Neural cell (in vitro differentiated cells): ENCODE measurements around the gene DDX1. TPM values are rescaled to one million over a fixed set of nuclear protein-coding genes. Genes with fewer than 3 reads are reported as not detected.

Experiments
- H2AFZ ChIP-seq: fragments of 200-600, 300-800 bp; sonication (generic), shearing (Covaris generic); 2 replicates; pipeline ENCODE4 v1.6.0; 2014; ENCODE audit warnings: low read depth, mild to moderate bottlenecking, antibody characterized with exemption, low read length, moderate library complexity
- H3F3A ChIP-seq: fragments of 200-600 bp; shearing (Covaris generic); 2 replicates; pipeline ENCODE4 v1.6.1; 2016; ENCODE audit warnings: mild to moderate bottlenecking, moderate library complexity, mixed read lengths, antibody characterized with exemption, low read length; ENCODE audit not compliant: insufficient read depth, poor library complexity, severe bottlenecking
- H3K27ac ChIP-seq: fragments of 200-600, 300-800 bp; sonication (generic), shearing (Covaris generic); 2 replicates; pipeline ENCODE4 v1.5.1; 2014; ENCODE audit warnings: mild to moderate bottlenecking, low read length, moderate library complexity
- H3K27me3 ChIP-seq: fragments of 300-800, 200-600 bp; sonication (generic), shearing (Covaris generic); 2 replicates; pipeline ENCODE4 v1.6.0; 2014; ENCODE audit warnings: mild to moderate bottlenecking, low read depth, low read length, moderate library complexity; ENCODE audit not compliant: insufficient read depth
- H3K36me3 ChIP-seq: fragments of 300-800, 200-600 bp; sonication (generic), shearing (Covaris generic); 2 replicates; pipeline ENCODE4 v1.5.1; 2014; ENCODE audit warnings: mild to moderate bottlenecking, antibody characterized with exemption, low read length, moderate library complexity; ENCODE audit not compliant: insufficient read depth
- H3K4me2 ChIP-seq: fragments of 300-800, 200-600 bp; sonication (generic), shearing (Covaris generic); 2 replicates; pipeline ENCODE4 v1.6.0; 2014; ENCODE audit warnings: mild to moderate bottlenecking, low read length
- H3K4me3 ChIP-seq: fragments of 300-800, 200-600 bp; sonication (generic), shearing (Covaris generic); 2 replicates; pipeline ENCODE4 v1.5.1; 2014; ENCODE audit warnings: mild to moderate bottlenecking, low read length, moderate library complexity
- H3K79me2 ChIP-seq: fragments of 200-600 bp; shearing (Covaris generic); replicated peaks from 2 replicates; pipeline ENCODE4 v1.6.0; 2014; ENCODE audit warnings: mild to moderate bottlenecking, low read length, moderate library complexity; ENCODE audit not compliant: insufficient read depth
- H3K9ac ChIP-seq: fragments of 300-800, 200-600 bp; sonication (generic), shearing (Covaris generic); 2 replicates; pipeline ENCODE4 v1.6.1; 2016; ENCODE audit warnings: mild to moderate bottlenecking, low read length, mixed read lengths
- H3K9me2 ChIP-seq: fragments of 200-600 bp; shearing (Covaris generic); 2 replicates; pipeline ENCODE4 v1.6.1; 2016; ENCODE audit warnings: mild to moderate bottlenecking, low read length, mixed read lengths; ENCODE audit not compliant: insufficient read depth
- H3K9me3 ChIP-seq: fragments of 200-600, 300-800 bp; sonication (generic), shearing (Covaris generic); 2 replicates; pipeline ENCODE4 v1.6.1; 2016; ENCODE audit warnings: mild to moderate bottlenecking, mixed run types, low read length, moderate library complexity, mixed read lengths
- H4K20me1 ChIP-seq: fragments of 200-600 bp; shearing (Covaris generic); 2 replicates; pipeline ENCODE4 v1.6.1; 2016; ENCODE audit warnings: mild to moderate bottlenecking, mixed run types; ENCODE audit not compliant: insufficient read depth
- CTCF ChIP-seq: fragments of 450-650 bp; IDR thresholded peaks from 2 replicates; pipeline ENCODE4 v1.5.1; 2014; ENCODE audit warnings: antibody characterized with exemption, mild to moderate bottlenecking, moderate library complexity; ENCODE audit not compliant: poor library complexity, severe bottlenecking
- EP300 ChIP-seq: fragments of 450-650 bp; conservative IDR thresholded peaks from 2 replicates; pipeline ENCODE4 v1.6.1; 2014; ENCODE audit warnings: antibody characterized with exemption, mild to moderate bottlenecking, moderate library complexity; ENCODE audit not compliant: poor library complexity, severe bottlenecking
- EZH2 ChIP-seq: fragments of 200-600, 300-800 bp; shearing (Covaris generic), sonication (generic); IDR thresholded peaks from 2 replicates; pipeline ENCODE4 v1.6.1; 2014; ENCODE audit warnings: antibody characterized with exemption, low read length, borderline replicate concordance, mild to moderate bottlenecking; ENCODE audit not compliant: insufficient read depth, poor library complexity, severe bottlenecking
- MXI1 ChIP-seq: fragments of 450-650 bp; conservative IDR thresholded peaks from 2 replicates; pipeline ENCODE4 v1.6.1; 2014; ENCODE audit warnings: antibody characterized with exemption, mild to moderate bottlenecking; ENCODE audit not compliant: poor library complexity, severe bottlenecking
- POLR2AphosphoS5 ChIP-seq: IDR thresholded peaks from 2 replicates; pipeline ENCODE4 v1.6.1; 2012
- RAD21 ChIP-seq: fragments of 450-650 bp; conservative IDR thresholded peaks from 2 replicates; pipeline ENCODE4 v1.6.1; 2014; ENCODE audit warnings: antibody characterized with exemption, mild to moderate bottlenecking, moderate library complexity
- REST ChIP-seq: IDR thresholded peaks from 2 replicates; pipeline ENCODE4 v1.6.1; 2012; ENCODE audit warnings: borderline replicate concordance
- SMC3 ChIP-seq: fragments of 450-650 bp; conservative IDR thresholded peaks from 2 replicates; pipeline ENCODE4 v1.6.1; 2014; ENCODE audit warnings: antibody characterized with exemption, mild to moderate bottlenecking, moderate library complexity; ENCODE audit not compliant: poor library complexity
- TAF1 ChIP-seq: IDR thresholded peaks from 2 replicates; pipeline ENCODE4 v1.6.1; 2012; ENCODE audit warnings: low read depth
- polyA plus RNA-seq: library from polyadenylated mRNA; depleted of rRNA; stranded (reverse); fragments of >200 nt; gene quantifications from 2 replicates; pipeline ENCODE4 v1.2.3, GENCODE V29; 2014

DDX1 gene
- polyA plus RNA-seq, 1 donor from 2014 or later: 159 TPM

- H3K4me2 ChIP-seq: no peak overlapping the region
- no peak overlapping the region for H3K27ac ChIP-seq
- H3K9me2 ChIP-seq: no peaks in the 10 kb centered on the region
- no peaks in the 10 kb centered on the region for H3K27me3 ChIP-seq
- H3F3A ChIP-seq: no peaks in the 10 kb centered on the region
- H3K36me3 ChIP-seq: no peaks in the 10 kb centered on the region
- H3K9me3 ChIP-seq: peaks cover 5% of the 10 kb centered on the region
- no peaks in the 10 kb centered on the region for H4K20me1 ChIP-seq
- TF ChIP-seq EZH2 (no peak), SMC3 (no peak), CTCF (no peak), POLR2AphosphoS5 (no peak), RAD21 (no peak), EP300 (no peak), MXI1 (no peak), TAF1 (no peak), REST (no peak)
- H3K9ac ChIP-seq: no peak overlapping the region
- no peak overlapping the region for H2AFZ ChIP-seq
- no peaks in the 10 kb centered on the region for H3K79me2 ChIP-seq
- H3K4me3 ChIP-seq: no peak overlapping the region
Measured at GRCh38 chr2:15653806-15654726, 62.4 kb downstream of the DDX1 start.

GRCh38 chr2:15654727-15655073 is 63.0 kb downstream of the DDX1 start:
- Histone ChIP-seq H3K9me3 (peaks cover 5% of the 10 kb centered on the region), H3K9me2 (no peaks in the 10 kb centered on the region), H2AFZ (no peak overlapping the region), H3F3A (no peaks in the 10 kb centered on the region), H3K4me2 (no peak overlapping the region), H3K27me3 (no peaks in the 10 kb centered on the region), H3K36me3 (no peaks in the 10 kb centered on the region), H3K9ac (no peak overlapping the region), H3K4me3 (no peak overlapping the region), H3K27ac (no peak overlapping the region), H3K79me2 (no peaks in the 10 kb centered on the region), H4K20me1 (no peaks in the 10 kb centered on the region)
- TF ChIP-seq CTCF (no peak), RAD21 (no peak), EP300 (no peak), TAF1 (no peak), EZH2 (no peak)
